Measurements from ENCODE around the gene ENOX1. TPM values are rescaled to one million over a fixed set of nuclear protein-coding genes. Genes with fewer than 3 reads are reported as not detected.
A peak's percentile ranks its signal among the peaks of the same experiment; 100 is the strongest.

ENOX1 gene
- polyA plus RNA-seq, 1 donor (not counting 4 experiments of a cell fraction or from before 2014, with no cell fraction given), result 1.1 TPM

GRCh38 chr13:43244481-43244880 is 542.3 kb downstream of the ENOX1 start:
- Histone ChIP-seq H3K9me3 (ENCODE audit: control insufficient read depth, low read depth, low read length) (no peaks in the 10 kb centered on the region), H3K27me3 (ENCODE audit: control insufficient read depth, extremely low read depth, insufficient read depth, low read length) (no peaks in the 10 kb centered on the region), H2AFZ (ENCODE audit: control insufficient read depth, low read length) (no peak overlapping the region), H3K4me1 (ENCODE audit: control insufficient read depth, extremely low read depth, insufficient read depth, low read length) (peaks cover 17% of the 10 kb centered on the region), H3K36me3 (ENCODE audit: control insufficient read depth in 2 of 2, extremely low read depth in 1 of 2, insufficient read depth in 2 of 2, low read length in 2 of 2) (no peaks in the 10 kb centered on the region), H3K4me3 (ENCODE audit: control insufficient read depth in 2 of 3, extremely low read depth in 1 of 3, insufficient read depth in 2 of 3, low read depth in 1 of 3, low read length in 3 of 3) (no peak overlapping the region), H3K4me2 (ENCODE audit: control insufficient read depth, extremely low read depth, insufficient read depth, low read depth, low read length) (no peak overlapping the region), H3K27ac (ENCODE audit: control insufficient read depth, insufficient read depth, low read length) (no peak overlapping the region), H3K9ac (ENCODE audit: control insufficient read depth, extremely low read depth, insufficient read depth, low read length) (no peak overlapping the region), H4K20me1 (ENCODE audit: control insufficient read depth, extremely low read depth, insufficient read depth, low read length) (no peaks in the 10 kb centered on the region), H3K9me1 (ENCODE audit: control insufficient read depth, extremely low read depth, insufficient read depth, low read length) (no peaks in the 10 kb centered on the region), H3K79me2 (ENCODE audit: control insufficient read depth, insufficient read depth, low read length) (no peaks in the 10 kb centered on the region)
- dilution Hi-C loops (cut with MboI; ENCODE audit: extremely low pct_ligation_motif_present, low sequenced_read_pairs), result no loop called here
- DNase-seq (ENCODE audit: low read depth, low spot score), result no peak
- FAIRE-seq, result no peak
- TF ChIP-seq EZH2 (IDR thresholded peaks at IDR 0.05; ENCODE audit: low read length) (no peak), CTCF (optimal IDR thresholded peaks at IDR 0.05 in 1 of 3, IDR thresholded peaks at IDR 0.05 in 1 of 3, conservative IDR thresholded peaks at IDR 0.05 in 1 of 3; ENCODE audit: extremely low read depth in 1 of 3, insufficient read depth in 2 of 3, low read length in 3 of 3) (no peak)

GRCh38 chr13:43243711-43244110 is 543.1 kb downstream of the ENOX1 start:
- Histone ChIP-seq H3K9me1 (ENCODE audit: control insufficient read depth, extremely low read depth, insufficient read depth, low read length) (no peaks in the 10 kb centered on the region), H3K27ac (ENCODE audit: control insufficient read depth, insufficient read depth, low read length) (no peak overlapping the region), H4K20me1 (ENCODE audit: control insufficient read depth, extremely low read depth, insufficient read depth, low read length) (no peaks in the 10 kb centered on the region), H3K9me3 (ENCODE audit: control insufficient read depth, low read depth, low read length) (no peaks in the 10 kb centered on the region), H3K4me3 (ENCODE audit: control insufficient read depth in 2 of 3, extremely low read depth in 1 of 3, insufficient read depth in 2 of 3, low read depth in 1 of 3, low read length in 3 of 3) (no peak overlapping the region), H2AFZ (ENCODE audit: control insufficient read depth, low read length) (no peak overlapping the region), H3K4me1 (ENCODE audit: control insufficient read depth, extremely low read depth, insufficient read depth, low read length) (peaks cover 17% of the 10 kb centered on the region), H3K36me3 (ENCODE audit: control insufficient read depth in 2 of 2, extremely low read depth in 1 of 2, insufficient read depth in 2 of 2, low read length in 2 of 2) (no peaks in the 10 kb centered on the region), H3K79me2 (ENCODE audit: control insufficient read depth, insufficient read depth, low read length) (no peaks in the 10 kb centered on the region), H3K27me3 (ENCODE audit: control insufficient read depth, extremely low read depth, insufficient read depth, low read length) (no peaks in the 10 kb centered on the region), H3K4me2 (ENCODE audit: control insufficient read depth, extremely low read depth, insufficient read depth, low read depth, low read length) (no peak overlapping the region), H3K9ac (ENCODE audit: control insufficient read depth, extremely low read depth, insufficient read depth, low read length) (no peak overlapping the region)
- no peak for DNase-seq (ENCODE audit: low read depth, low spot score)
- TF ChIP-seq EZH2 (IDR thresholded peaks at IDR 0.05; ENCODE audit: low read length) (no peak), CTCF (optimal IDR thresholded peaks at IDR 0.05 in 1 of 3, IDR thresholded peaks at IDR 0.05 in 1 of 3, conservative IDR thresholded peaks at IDR 0.05 in 1 of 3; ENCODE audit: extremely low read depth in 1 of 3, insufficient read depth in 2 of 3, low read length in 3 of 3) (no peak)
- dilution Hi-C loops (cut with MboI; ENCODE audit: extremely low pct_ligation_motif_present, low sequenced_read_pairs), result no loop called here
- peak; percentile 53 for FAIRE-seq

Measured in keratinocyte (primary cell).